ENCODE data around the gene STN1.

DNA sequence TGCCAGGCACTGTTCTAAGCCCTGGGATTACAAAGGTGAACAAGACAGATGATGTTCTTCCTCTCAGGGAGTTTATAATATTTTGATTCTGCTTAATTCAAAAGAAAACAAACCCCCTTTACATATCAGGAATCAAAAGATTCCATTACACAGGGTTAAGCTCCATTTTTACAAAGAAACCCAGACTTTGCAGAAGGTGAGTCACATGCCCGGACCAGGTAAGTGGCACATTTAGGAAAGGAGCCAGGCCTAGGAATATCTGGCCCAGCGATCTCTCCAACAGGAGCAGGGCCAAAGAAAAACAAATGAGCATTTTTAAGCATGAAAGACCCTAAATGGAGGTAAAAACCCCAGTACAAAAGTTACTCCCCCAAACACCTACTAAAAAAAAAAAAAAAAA lies 1.1 kb downstream of the STN1 start:
- TF ChIP-seq TEAD4 (IDR thresholded peaks at IDR 0.05) (no peak), CREB1 (IDR thresholded peaks at IDR 0.05; ENCODE audit: low read depth) (no peak), RAD21 (IDR thresholded peaks at IDR 0.05; ENCODE audit: low read depth) (no peak), CEBPB (IDR thresholded peaks at IDR 0.05) (no peak)
- TF ChIP-seq, protein P1, sequence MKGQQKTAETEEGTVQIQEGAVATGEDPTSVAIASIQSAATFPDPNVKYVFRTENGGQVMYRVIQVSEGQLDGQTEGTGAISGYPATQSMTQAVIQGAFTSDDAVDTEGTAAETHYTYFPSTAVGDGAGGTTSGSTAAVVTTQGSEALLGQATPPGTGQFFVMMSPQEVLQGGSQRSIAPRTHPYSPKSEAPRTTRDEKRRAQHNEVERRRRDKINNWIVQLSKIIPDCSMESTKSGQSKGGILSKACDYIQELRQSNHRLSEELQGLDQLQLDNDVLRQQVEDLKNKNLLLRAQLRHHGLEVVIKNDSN (IDR thresholded peaks at IDR 0.05): no peak
